HepG2 (cell line): Measurements from ENCODE around the gene PSMD12. TPM values are rescaled to one million over a fixed set of nuclear protein-coding genes. Genes with fewer than 3 reads are reported as not detected.

Source experiments
- ATF7 ChIP-seq, 2 experiments: fragments of 450-650 bp in 1 of 2; sonication (generic) in 1 of 2; formaldehyde crosslinking in 1 of 2; IDR thresholded peaks; 2 replicates each; pipeline versions ENCODE4 v1.4.0 to v1.6.1; 2016 to 2020; ENCODE audit warnings: antibody characterized with exemption in 1 of 2, mild to moderate bottlenecking in 1 of 2, missing genetic modification reagents in 1 of 2
- HOXA7 ChIP-seq: sonication (generic); formaldehyde crosslinking; IDR thresholded peaks from 2 replicates; pipeline ENCODE4 v1.8.1; 2022; ENCODE audit warnings: mild to moderate bottlenecking, missing genetic modification reagents, moderate library complexity
- KDM4B ChIP-seq: sonication (generic); formaldehyde crosslinking; IDR thresholded peaks from 2 replicates; pipeline ENCODE4 v1.4.0; 2020; ENCODE audit warnings: missing genetic modification reagents
- KLF9 ChIP-seq: IDR thresholded peaks from 2 replicates; pipeline ENCODE4 v1.6.1; 2016; ENCODE audit warnings: low read depth
- MXI1 ChIP-seq: IDR thresholded peaks from 3 replicates; pipeline ENCODE4 v1.6.1; 2012; ENCODE audit warnings: low read depth, low read length, inconsistent platforms, borderline replicate concordance
- NR3C1 ChIP-seq: sonication (generic); formaldehyde crosslinking; IDR thresholded peaks from 2 replicates; pipeline ENCODE4 v1.4.0; 2020; ENCODE audit warnings: missing genetic modification reagents
- SOX5 ChIP-seq: IDR thresholded peaks from 2 replicates; pipeline ENCODE4 v1.6.1; 2016; ENCODE audit warnings: borderline replicate concordance
- SRSF4 ChIP-seq: fragments of 200-400 bp; formaldehyde crosslinking; IDR thresholded peaks from one replicate; pipeline ENCODE4 v1.6.1; 2018; ENCODE audit warnings: mild to moderate bottlenecking, low read depth, low read length, moderate library complexity; ENCODE audit not compliant: poor library complexity, severe bottlenecking
- ZBTB3 ChIP-seq: sonication (generic); formaldehyde crosslinking; IDR thresholded peaks from 2 replicates; pipeline ENCODE4 v1.4.0; 2020; ENCODE audit warnings: low read depth, mild to moderate bottlenecking, moderate library complexity, missing genetic modification reagents, borderline replicate concordance
- ZBTB37 ChIP-seq: sonication (generic); formaldehyde crosslinking; IDR thresholded peaks from 2 replicates; pipeline ENCODE4 v1.4.0; 2020; ENCODE audit warnings: mild to moderate bottlenecking, missing genetic modification reagents
- ZKSCAN8 ChIP-seq: IDR thresholded peaks from 2 replicates; pipeline ENCODE4 v1.6.1; 2016; ENCODE audit warnings: borderline replicate concordance, missing genetic modification reagents, missing compliant biosample characterization
- ZMYM4 ChIP-seq: sonication (generic); formaldehyde crosslinking; IDR thresholded peaks from 2 replicates; pipeline ENCODE4 v1.8.1; 2023; ENCODE audit warnings: mild to moderate bottlenecking, missing genetic modification reagents
- ZNF142 ChIP-seq: sonication (generic); formaldehyde crosslinking; IDR thresholded peaks from 2 replicates; pipeline ENCODE4 v1.4.0; 2020; ENCODE audit warnings: missing genetic modification reagents
- ZNF253 ChIP-seq: sonication (generic); formaldehyde crosslinking; IDR thresholded peaks from 2 replicates; pipeline ENCODE4 v1.8.0; 2022; ENCODE audit warnings: mild to moderate bottlenecking, missing genetic modification reagents, borderline replicate concordance
- ZNF501 ChIP-seq: sonication (generic); formaldehyde crosslinking; IDR thresholded peaks from 2 replicates; pipeline ENCODE4 v1.5.1; 2020; ENCODE audit warnings: mild to moderate bottlenecking, moderate library complexity, missing genetic modification reagents
- ZNF766 ChIP-seq: sonication (generic); formaldehyde crosslinking; IDR thresholded peaks from 2 replicates; pipeline ENCODE4 v1.5.0; 2020; ENCODE audit warnings: missing genetic modification reagents, borderline replicate concordance
- ZSCAN25 ChIP-seq: sonication (generic); formaldehyde crosslinking; IDR thresholded peaks from 2 replicates; pipeline ENCODE4 v1.8.0; 2022; ENCODE audit warnings: mild to moderate bottlenecking, missing genetic modification reagents
- polyA plus RNA-seq, 8 experiments: library from polyadenylated mRNA; depleted of rRNA in 3 of 8; stranded (reverse) in 7 of 8; unstranded in 1 of 8; fragments of >200 nt; fragmentation: Illumina TruSeq in 4 of 8; extraction: Trizol in 4 of 8; gene quantifications; 2 replicates each; pipeline versions ENCODE4 v1.2.1 to v1.2.3, GENCODE V29; 2011 to 2016; ENCODE audit warnings: low read depth in 4 of 8, missing spikeins in 1 of 8, mixed read lengths in 1 of 8; ENCODE audit not compliant: insufficient read depth in 1 of 8
- total RNA-seq, 5 experiments: library from RNA; depleted of rRNA; stranded (reverse); fragments of >200 nt; fragmentation: Illumina TruSeq; extraction: Trizol; gene quantifications; 2 replicates each; pipeline ENCODE4 v1.2.3, GENCODE V29; 2016; ENCODE audit warnings: low read depth in 1 of 5
- TF ChIP-seq, protein P1 (sequence below): sonication (generic); formaldehyde crosslinking; IDR thresholded peaks from 2 replicates; pipeline ENCODE4 v1.8.1; 2023; ENCODE audit warnings: mild to moderate bottlenecking, inconsistent platforms, moderate library complexity, missing genetic modification reagents, borderline replicate concordance
- TF ChIP-seq, protein P2 (sequence below): sonication (generic); formaldehyde crosslinking; IDR thresholded peaks from 2 replicates; pipeline ENCODE4 v1.5.0; 2020; ENCODE audit warnings: missing genetic modification reagents, mild to moderate bottlenecking, borderline replicate concordance

The PSMD12 gene
- total and polyA plus RNA-seq, 2 of the 13 experiments (the other 11 are each of a cell fraction or from before 2014, with no cell fraction given), result 27.4 to 71.7 TPM

- TF ChIP-seq ZBTB3 (no peak), ZNF766 (peak; percentile 51; the same call in 1 of the 2 replicates), KDM4B (CRISPR knock-in tag) (peak; percentile 66), SRSF4 (peak; percentile 74), ZNF501 (CRISPR knock-in tag) (peak; percentile 98), ZBTB37 (CRISPR knock-in tag) (no peak), HOXA7 (no peak), SOX5 (CRISPR knock-in tag) (peak; percentile 54; the same call in 1 of the 2 replicates), ZKSCAN8 (CRISPR knock-in tag) (no peak), ATF7 (IDR thresholded peaks at IDR 0.05) (no peak), ATF7 (CRISPR knock-in tag; IDR thresholded peaks at IDR 0.05) (peak; percentile 23; the same call in 1 of the 2 replicates), MXI1 (peak; percentile 93; the same call in 2 of the 3 replicates), ZNF253 (0 out of 2 replicates have a peak, but pooled peaks have one; percentile 78), ZMYM4 (CRISPR knock-in tag) (peak; percentile 89), ZSCAN25 (CRISPR knock-in tag) (peak; percentile 80), NR3C1 (CRISPR knock-in tag) (no peak), KLF9 (CRISPR knock-in tag) (no peak), ZNF142 (CRISPR knock-in tag) (peak; percentile 91)
- TF ChIP-seq, protein P1, sequence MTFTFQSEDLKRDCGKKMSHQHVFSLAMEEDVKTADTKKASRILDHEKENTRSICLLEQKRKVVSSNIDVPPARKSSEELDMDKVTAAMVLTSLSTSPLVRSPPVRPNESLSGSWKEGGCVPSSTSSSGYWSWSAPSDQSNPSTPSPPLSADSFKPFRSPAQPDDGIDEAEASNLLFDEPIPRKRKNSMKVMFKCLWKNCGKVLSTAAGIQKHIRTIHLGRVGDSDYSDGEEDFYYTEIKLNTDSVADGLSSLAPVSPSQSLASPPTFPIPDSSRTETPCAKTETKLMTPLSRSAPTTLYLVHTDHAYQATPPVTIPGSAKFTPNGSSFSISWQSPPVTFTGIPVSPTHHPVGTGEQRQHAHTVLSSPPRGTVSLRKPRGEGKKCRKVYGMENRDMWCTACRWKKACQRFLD (CRISPR knock-in tag), result no peak
- TF ChIP-seq, protein P2, sequence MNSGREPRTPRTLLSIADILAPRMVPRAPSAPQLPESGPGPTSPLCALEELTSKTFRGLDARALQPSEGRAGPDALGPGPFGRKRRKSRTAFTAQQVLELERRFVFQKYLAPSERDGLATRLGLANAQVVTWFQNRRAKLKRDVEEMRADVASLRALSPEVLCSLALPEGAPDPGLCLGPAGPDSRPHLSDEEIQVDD (CRISPR knock-in tag), result no peak; the same call in 1 of the 2 replicates
Observed at GRCh38 chr17:67366193-67367157, at the start of gene PSMD12 (continued).
